PFSK-1 (cell line): ENCODE data around the gene TRIP6.

Experiments used
- POLR2AphosphoS5 ChIP-seq: IDR thresholded peaks from 2 replicates; pipeline ENCODE4 v1.6.1; 2012; ENCODE audit warnings: low read depth, mild to moderate bottlenecking, control low read depth, low read length, moderate library complexity
- SIN3A ChIP-seq: IDR thresholded peaks from 2 replicates; pipeline ENCODE4 v1.6.1; 2012; ENCODE audit warnings: mild to moderate bottlenecking, low read length, moderate library complexity, borderline replicate concordance; ENCODE audit not compliant: insufficient read depth
- TAF1 ChIP-seq: IDR thresholded peaks from 2 replicates; pipeline ENCODE4 v1.6.1; 2012; ENCODE audit warnings: low read length, control low read depth, borderline replicate concordance; ENCODE audit not compliant: insufficient read depth

DNA sequence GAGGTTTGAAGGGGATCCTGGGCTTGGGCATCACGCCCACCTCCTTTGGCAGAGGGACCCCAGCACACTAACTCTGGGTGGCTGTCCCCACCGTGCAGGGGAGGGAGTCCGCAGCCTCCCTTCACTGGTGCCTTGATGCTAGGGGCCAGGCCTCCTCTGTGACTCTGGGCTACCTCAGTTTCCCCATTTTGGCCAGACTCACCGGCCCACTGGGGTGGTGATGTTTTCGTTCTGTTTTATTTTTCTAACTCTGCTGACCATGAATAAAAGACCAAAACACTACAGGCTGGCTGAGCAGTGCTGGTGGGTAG lies 503 bp upstream of the TRIP6 start:
- TF ChIP-seq TAF1 = no peak
- no peak for TF ChIP-seq SIN3A
- TF ChIP-seq POLR2AphosphoS5 = no peak
